Measurements from ENCODE around the gene FAM210A. TPM values are rescaled to one million over a fixed set of nuclear protein-coding genes. Genes with fewer than 3 reads are reported as not detected.

Gene FAM210A
- total RNA-seq, 1 experiment from 2014 or later: 26.2 TPM

DNA sequence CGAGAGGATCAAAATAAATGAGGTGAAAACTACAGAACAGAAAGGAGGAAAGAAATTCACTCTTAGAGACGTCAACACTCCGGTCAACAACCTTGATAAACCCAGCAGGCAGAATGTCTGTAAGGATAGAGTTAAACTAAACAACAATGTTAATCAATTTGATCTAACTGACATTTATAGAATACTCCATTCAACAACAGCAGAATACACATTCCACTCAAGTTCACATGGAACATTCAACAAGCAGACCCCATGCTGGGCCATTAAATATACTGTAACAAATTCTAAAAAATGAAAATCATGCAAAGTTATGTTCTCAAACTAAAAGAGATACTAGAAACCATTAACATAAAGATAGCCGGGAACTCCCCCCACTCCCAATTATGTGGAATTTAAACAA is 41.8 kb downstream of the FAM210A start:
- no peak overlapping the region for H2AFZ ChIP-seq (ENCODE audit: low read depth, low read length, poor library complexity, severe bottlenecking)
- H3K4me1 ChIP-seq (ENCODE audit: control insufficient read depth in 1 of 2, insufficient read depth in 2 of 2, low read length in 2 of 2): peaks cover 0 to 10% of the 10 kb centered on the region in 2 experiments; a peak in 3 of 4 replicates
- DNase-seq (ENCODE audit: low read depth, low spot score) (no peak), ATAC-seq (no peak)
- no peaks in the 10 kb centered on the region for H4K20me1 ChIP-seq (ENCODE audit: insufficient read depth)
- no peaks in the 10 kb centered on the region for H3K27me3 ChIP-seq (ENCODE audit: insufficient read depth, low read length)
- no peaks in the 10 kb centered on the region for H3K9me2 ChIP-seq (ENCODE audit: insufficient read depth)
- no peak overlapping the region for H3K27ac ChIP-seq (ENCODE audit: low read depth, low read length)
- no peak overlapping the region for H3K4me2 ChIP-seq (ENCODE audit: low read length)
- H3K79me2 ChIP-seq (ENCODE audit: insufficient read depth, low read length): peaks cover 98% of the 10 kb centered on the region
- no TSS peak for BruUV-seq (replicated peaks)
- H3K4me3 ChIP-seq (replicated peaks in 1 of 2; ENCODE audit: low read depth in 1 of 2, low read length in 2 of 2): no peak overlapping the region
- ChIA-PET RAD21 (ENCODE audit: low non-redundant PET in 1 of 2, low total read pairs in 2 of 2, uncharacterized antibody in 2 of 2, unreplicated experiment in 2 of 2) (no interaction called here), POLR2A (no interaction called here), CTCF (no interaction called here)
- H3K9me3 ChIP-seq (ENCODE audit: control insufficient read depth in 1 of 2, insufficient read depth in 1 of 2, low read depth in 1 of 2, low read length in 2 of 2): no peaks in the 10 kb centered on the region
- H3K9ac ChIP-seq (ENCODE audit: low read length): no peak overlapping the region
- no peaks in the 10 kb centered on the region; a peak in 1 of 4 replicates for H3K36me3 ChIP-seq (ENCODE audit: control insufficient read depth in 1 of 2, insufficient read depth in 2 of 2, low read length in 2 of 2)
- intact Hi-C loops (cut with micrococcal nuclease): no loop called here
- TF ChIP-seq, protein P1, sequence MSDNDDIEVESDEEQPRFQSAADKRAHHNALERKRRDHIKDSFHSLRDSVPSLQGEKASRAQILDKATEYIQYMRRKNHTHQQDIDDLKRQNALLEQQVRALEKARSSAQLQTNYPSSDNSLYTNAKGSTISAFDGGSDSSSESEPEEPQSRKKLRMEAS (IDR thresholded peaks at IDR 0.05): no peak
- TF ChIP-seq FOSL1 (IDR thresholded peaks at IDR 0.05; ENCODE audit: low read depth): no peak
- TF ChIP-seq JUND (IDR thresholded peaks at IDR 0.05): no peak

DNA sequence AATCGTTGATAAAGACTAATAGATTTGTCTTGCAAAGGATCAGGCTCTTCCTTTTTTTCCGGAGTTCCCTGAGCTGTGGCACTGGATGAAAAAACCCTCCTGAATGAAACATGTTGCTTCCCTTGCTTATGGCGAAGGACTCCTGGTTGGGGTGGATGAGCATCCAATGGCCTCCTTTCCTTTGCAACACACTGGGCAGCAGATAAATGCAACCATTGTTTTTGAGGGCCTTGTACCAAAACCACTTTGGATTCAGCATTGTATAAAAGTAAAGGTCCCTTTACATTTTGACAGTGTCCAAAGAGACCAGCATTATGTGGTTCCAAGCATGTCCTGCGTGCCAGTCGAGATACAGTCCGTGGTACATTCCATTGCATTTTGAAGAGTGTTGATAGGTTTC is 44.7 kb downstream of the FAM210A start:
- Histone ChIP-seq H3K4me3 (replicated peaks in 1 of 2; ENCODE audit: low read depth in 1 of 2, low read length in 2 of 2) (no peak overlapping the region), H3K27me3 (ENCODE audit: insufficient read depth, low read length) (no peaks in the 10 kb centered on the region), H3K4me1 (ENCODE audit: control insufficient read depth in 1 of 2, insufficient read depth in 2 of 2, low read length in 2 of 2) (peaks cover 1 to 15% of the 10 kb centered on the region in 2 experiments), H3K9me2 (ENCODE audit: insufficient read depth) (no peaks in the 10 kb centered on the region), H2AFZ (ENCODE audit: low read depth, low read length, poor library complexity, severe bottlenecking) (no peak overlapping the region), H3K9me3 (ENCODE audit: control insufficient read depth in 1 of 2, insufficient read depth in 1 of 2, low read depth in 1 of 2, low read length in 2 of 2) (no peaks in the 10 kb centered on the region), H3K9ac (ENCODE audit: low read length) (no peak overlapping the region), H3K4me2 (ENCODE audit: low read length) (no peak overlapping the region), H4K20me1 (ENCODE audit: insufficient read depth) (no peaks in the 10 kb centered on the region), H3K27ac (ENCODE audit: low read depth, low read length) (no peak overlapping the region), H3K79me2 (ENCODE audit: insufficient read depth, low read length) (peaks cover 95% of the 10 kb centered on the region), H3K36me3 (ENCODE audit: control insufficient read depth in 1 of 2, insufficient read depth in 2 of 2, low read length in 2 of 2) (no peaks in the 10 kb centered on the region; a peak in 1 of 4 replicates)
- ChIA-PET POLR2A (no interaction called here), CTCF (no interaction called here), RAD21 (ENCODE audit: low non-redundant PET in 1 of 2, low total read pairs in 2 of 2, uncharacterized antibody in 2 of 2, unreplicated experiment in 2 of 2) (no interaction called here)
- DNase-seq (ENCODE audit: low read depth, low spot score) (no peak), ATAC-seq (no peak)
- no TSS peak for BruUV-seq (replicated peaks)
- intact Hi-C loops (cut with micrococcal nuclease): no loop called here
- TF ChIP-seq, protein P2, sequence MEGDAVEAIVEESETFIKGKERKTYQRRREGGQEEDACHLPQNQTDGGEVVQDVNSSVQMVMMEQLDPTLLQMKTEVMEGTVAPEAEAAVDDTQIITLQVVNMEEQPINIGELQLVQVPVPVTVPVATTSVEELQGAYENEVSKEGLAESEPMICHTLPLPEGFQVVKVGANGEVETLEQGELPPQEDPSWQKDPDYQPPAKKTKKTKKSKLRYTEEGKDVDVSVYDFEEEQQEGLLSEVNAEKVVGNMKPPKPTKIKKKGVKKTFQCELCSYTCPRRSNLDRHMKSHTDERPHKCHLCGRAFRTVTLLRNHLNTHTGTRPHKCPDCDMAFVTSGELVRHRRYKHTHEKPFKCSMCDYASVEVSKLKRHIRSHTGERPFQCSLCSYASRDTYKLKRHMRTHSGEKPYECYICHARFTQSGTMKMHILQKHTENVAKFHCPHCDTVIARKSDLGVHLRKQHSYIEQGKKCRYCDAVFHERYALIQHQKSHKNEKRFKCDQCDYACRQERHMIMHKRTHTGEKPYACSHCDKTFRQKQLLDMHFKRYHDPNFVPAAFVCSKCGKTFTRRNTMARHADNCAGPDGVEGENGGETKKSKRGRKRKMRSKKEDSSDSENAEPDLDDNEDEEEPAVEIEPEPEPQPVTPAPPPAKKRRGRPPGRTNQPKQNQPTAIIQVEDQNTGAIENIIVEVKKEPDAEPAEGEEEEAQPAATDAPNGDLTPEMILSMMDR (IDR thresholded peaks at IDR 0.05 in 2 of 3, conservative IDR thresholded peaks at IDR 0.05 in 1 of 3; ENCODE audit: borderline replicate concordance in 1 of 3, insufficient read depth in 1 of 3, low read depth in 2 of 3, low read length in 2 of 3): no peak
- TF ChIP-seq SRF (IDR thresholded peaks at IDR 0.05; ENCODE audit: low read depth) (no peak), SP1 (IDR thresholded peaks at IDR 0.05; ENCODE audit: low read depth) (no peak)

Data from HCT116 (cell line).